ENCODE results near the gene RALGAPA2. TPM values are rescaled to one million over a fixed set of nuclear protein-coding genes. Genes with fewer than 3 reads are reported as not detected.

Gene RALGAPA2
- total and polyA plus RNA-seq, 8 donors, result 9.6 to 41.7 (median 24.5) TPM

DNA sequence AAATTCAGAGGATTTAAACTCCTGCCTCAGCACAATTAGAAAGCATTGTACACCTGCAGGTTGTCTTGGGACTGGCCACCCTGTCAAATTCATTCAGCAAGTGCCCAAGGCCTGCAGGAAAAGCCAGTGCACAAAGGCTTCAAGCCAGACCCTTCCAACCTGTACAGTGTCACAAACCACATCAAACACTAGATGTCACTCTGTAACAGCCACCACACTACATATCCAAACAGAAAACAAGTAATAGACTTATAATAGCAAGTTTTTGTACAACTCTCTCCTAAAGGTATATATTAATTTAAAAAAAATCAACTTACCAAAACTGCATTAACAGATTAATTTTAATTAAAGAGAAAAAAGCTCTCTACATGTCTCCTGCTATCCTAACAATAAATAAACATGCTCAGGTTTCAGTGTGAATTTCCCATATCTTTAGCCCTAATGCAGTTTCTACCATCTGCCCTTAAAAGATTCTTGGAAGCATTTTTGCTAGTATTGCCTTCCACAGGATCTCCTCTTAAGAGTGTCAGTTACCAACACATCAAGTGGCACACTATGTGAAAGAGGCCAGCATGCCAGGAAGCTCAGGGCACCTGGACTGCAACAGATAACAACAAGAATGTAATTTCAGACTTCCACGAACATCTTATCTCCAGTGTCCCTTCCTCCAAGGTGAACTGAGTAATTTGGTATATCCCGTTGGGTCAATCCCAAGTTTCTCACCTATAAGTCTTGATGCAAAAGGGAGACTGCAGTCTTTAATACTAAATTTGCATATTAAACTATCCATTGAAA is 47.5 kb downstream of the RALGAPA2 start:
- Histone ChIP-seq H3K9me3 (no peaks in the 10 kb centered on the region), H3K27me3 (no peaks in the 10 kb centered on the region), H3K27ac (no peak overlapping the region), H3K4me3 (no peak overlapping the region), H3K36me3 (no peaks in the 10 kb centered on the region), H3K4me1 (peaks cover 0 to 9% (median 5%) of the 10 kb centered on the region in 3 donors)
- ATAC-seq, result peak; percentile 82 to 96 (median 92)
- intact Hi-C loops (cut with DNase I), result loop anchor here (5.0 to 10.0 kb wide), 2 partner anchors 157 to 160 kb away; no protein-coding TSS in a partner anchor
- WGBS, 2 donors, result 22 to 26% methylated on average over 2 of the region's 2 CpGs
- TF ChIP-seq, protein P1, sequence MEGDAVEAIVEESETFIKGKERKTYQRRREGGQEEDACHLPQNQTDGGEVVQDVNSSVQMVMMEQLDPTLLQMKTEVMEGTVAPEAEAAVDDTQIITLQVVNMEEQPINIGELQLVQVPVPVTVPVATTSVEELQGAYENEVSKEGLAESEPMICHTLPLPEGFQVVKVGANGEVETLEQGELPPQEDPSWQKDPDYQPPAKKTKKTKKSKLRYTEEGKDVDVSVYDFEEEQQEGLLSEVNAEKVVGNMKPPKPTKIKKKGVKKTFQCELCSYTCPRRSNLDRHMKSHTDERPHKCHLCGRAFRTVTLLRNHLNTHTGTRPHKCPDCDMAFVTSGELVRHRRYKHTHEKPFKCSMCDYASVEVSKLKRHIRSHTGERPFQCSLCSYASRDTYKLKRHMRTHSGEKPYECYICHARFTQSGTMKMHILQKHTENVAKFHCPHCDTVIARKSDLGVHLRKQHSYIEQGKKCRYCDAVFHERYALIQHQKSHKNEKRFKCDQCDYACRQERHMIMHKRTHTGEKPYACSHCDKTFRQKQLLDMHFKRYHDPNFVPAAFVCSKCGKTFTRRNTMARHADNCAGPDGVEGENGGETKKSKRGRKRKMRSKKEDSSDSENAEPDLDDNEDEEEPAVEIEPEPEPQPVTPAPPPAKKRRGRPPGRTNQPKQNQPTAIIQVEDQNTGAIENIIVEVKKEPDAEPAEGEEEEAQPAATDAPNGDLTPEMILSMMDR (IDR thresholded peaks at IDR 0.05), result peak in 3 of 4 donors; percentile 18 to 41 (median 24)
- peak in 1 of 6 donors; percentile 32 for DNase-seq
- FAIRE-seq, result no peak

DNA sequence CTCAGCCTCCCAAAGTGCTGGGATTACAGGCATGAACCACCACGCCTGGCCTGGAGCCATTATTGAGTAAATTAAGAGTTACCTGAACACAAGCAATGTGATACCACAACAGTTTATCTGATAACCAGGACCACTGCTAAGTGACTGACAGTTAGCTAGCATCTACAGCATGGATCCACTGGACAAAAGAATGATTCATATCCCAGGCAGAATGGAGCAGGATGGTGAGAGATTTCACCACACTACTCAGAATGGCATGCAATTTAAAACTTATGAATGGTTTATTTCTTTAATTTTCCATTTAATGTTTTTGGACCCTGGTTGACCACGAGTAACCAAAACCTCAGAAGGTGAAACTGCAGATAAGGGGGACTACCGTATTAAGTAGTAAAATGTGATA is 48.6 kb downstream of the RALGAPA2 start:
- Histone ChIP-seq H3K9me3 (no peaks in the 10 kb centered on the region), H3K27me3 (no peaks in the 10 kb centered on the region), H3K27ac (no peak overlapping the region), H3K4me3 (no peak overlapping the region), H3K4me1 (peaks cover 0 to 9% (median 5%) of the 10 kb centered on the region in 3 donors), H3K36me3 (no peaks in the 10 kb centered on the region)
- TF ChIP-seq, protein P1 (IDR thresholded peaks at IDR 0.05), result no peak
- whole genome bisulfite sequencing, 2 donors, result 63% methylated on average over 3 of the region's 3 CpGs
- no peak for FAIRE-seq
- no peak for ATAC-seq
- intact Hi-C loops (cut with DNase I), result loop anchor here in 1 of 3 donors (10.0 kb wide), 1 partner anchor 161 kb away; no protein-coding TSS in a partner anchor
- DNase-seq, result no peak

DNA sequence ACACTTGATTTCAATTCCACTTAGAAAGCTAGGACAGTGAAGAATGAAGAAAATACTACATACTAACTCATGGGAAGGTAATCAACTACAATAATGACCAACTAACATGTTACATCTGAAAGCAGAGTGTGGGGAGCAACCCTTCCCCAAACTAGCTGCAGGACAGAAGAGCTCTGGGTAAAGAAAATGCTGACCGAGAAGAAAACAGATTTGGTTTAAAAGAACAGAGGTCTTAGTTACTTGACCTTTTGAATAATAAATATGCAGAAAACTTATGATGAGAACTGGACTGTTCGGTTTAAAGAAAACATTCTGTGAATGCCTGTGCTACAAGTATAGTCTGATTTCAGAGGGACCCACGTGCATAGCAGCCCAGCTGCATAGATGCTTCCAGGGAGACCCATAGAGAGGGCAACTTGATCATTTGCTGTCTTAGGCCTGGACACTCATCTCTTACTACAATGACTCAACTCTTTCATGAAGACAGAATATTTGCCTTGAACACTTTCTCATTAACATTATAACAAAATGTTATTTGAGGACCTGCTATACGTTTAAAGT is 53.5 kb downstream of the RALGAPA2 start:
- ATAC-seq (no peak), DNase-seq (no peak), FAIRE-seq (no peak)
- 88 to 89% methylated on average over 4 of the region's 4 CpGs for WGBS, 2 donors
- Histone ChIP-seq H3K36me3 (no peaks in the 10 kb centered on the region), H3K4me3 (no peak overlapping the region), H3K27ac (no peak overlapping the region), H3K9me3 (no peaks in the 10 kb centered on the region), H3K4me1 (no peaks in the 10 kb centered on the region), H3K27me3 (no peaks in the 10 kb centered on the region)
- intact Hi-C loops (cut with DNase I), result no loop called here
- TF ChIP-seq, protein P1 (IDR thresholded peaks at IDR 0.05), result no peak

DNA sequence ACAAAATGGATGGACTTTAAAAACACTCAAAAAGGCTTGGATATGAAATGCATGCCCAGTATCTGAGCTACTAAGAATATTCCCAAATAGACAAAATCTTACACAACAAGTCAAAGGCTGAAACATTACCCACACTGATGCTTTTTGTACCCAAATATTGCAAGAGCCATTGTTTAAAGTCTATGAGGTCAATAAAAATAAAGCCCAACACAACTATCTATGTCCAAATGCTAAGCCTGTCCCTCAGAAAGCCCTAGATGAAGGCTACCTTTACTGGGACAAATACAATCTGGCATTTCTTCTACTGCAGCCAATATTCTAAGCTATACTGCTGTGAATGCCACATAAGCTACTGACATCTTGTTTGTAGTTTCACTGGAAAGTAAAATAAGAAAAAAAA is 54.3 kb downstream of the RALGAPA2 start:
- DNase-seq (no peak), ATAC-seq (no peak), FAIRE-seq (no peak)
- intact Hi-C loops (cut with DNase I), result no loop called here
- Histone ChIP-seq H3K9me3 (no peaks in the 10 kb centered on the region), H3K36me3 (no peaks in the 10 kb centered on the region), H3K27me3 (no peaks in the 10 kb centered on the region), H3K27ac (no peak overlapping the region), H3K4me1 (no peaks in the 10 kb centered on the region), H3K4me3 (no peak overlapping the region)
- TF ChIP-seq, protein P1 (IDR thresholded peaks at IDR 0.05), result no peak

DNA sequence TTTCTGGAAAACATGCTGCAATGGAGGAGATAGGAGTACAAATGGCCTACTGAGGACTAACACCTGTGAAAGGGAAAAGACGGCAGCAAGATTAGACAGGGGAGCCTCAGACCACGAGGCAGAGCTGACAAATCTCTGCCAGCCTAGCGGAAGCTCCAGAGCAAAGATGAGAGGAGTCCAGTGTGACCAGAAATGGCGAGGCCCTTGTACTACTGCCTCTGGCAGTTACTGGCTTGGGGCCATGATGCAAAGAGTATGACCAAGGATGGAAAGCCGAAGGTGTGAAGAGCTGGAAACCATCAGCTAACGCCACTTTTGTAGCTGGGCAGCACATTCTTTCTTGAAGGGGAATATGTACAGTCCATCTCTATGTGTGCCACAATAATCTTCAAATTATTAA is 55.4 kb downstream of the RALGAPA2 start:
- no peaks in the 10 kb centered on the region for H3K4me1 ChIP-seq
- TF ChIP-seq, protein P1 (IDR thresholded peaks at IDR 0.05), result no peak
- no peak for DNase-seq
- H3K36me3 ChIP-seq, result no peaks in the 10 kb centered on the region
- no peaks in the 10 kb centered on the region for H3K9me3 ChIP-seq
- H3K4me3 ChIP-seq, result no peak overlapping the region
- no peak for FAIRE-seq
- intact Hi-C loops (cut with DNase I), result no loop called here
- ATAC-seq, result no peak
- no peaks in the 10 kb centered on the region for H3K27me3 ChIP-seq
- WGBS, 2 donors, result 93 to 97% methylated on average over 6 of the region's 6 CpGs
- no peak overlapping the region for H3K27ac ChIP-seq

Measured in pancreas (tissue), 10 donors.